ENCODE data around the gene CTTN.

CTTN gene

DNA sequence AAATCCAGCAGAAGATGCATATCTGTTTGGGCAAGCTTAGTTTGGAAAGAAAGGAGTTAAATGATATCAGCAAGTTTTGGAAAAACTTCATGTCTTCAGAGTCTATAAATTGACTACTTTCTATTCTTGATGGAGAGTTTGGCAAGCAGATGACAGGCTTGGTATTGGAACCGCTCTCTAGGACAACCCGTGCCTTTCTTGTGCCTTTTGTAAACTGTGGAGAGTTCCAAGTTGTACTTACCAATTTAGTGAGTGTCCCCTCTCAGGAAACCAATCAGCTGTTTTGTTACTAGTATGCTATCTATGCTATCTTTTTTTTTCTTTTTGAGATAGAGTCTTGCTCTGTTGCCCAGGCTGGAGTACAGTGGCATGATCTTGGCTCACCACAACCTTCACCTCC lies 43.7 kb upstream of the CTTN start:
- DNase-seq (ENCODE audit: extremely low read depth, low read depth): no peak
- TF ChIP-seq CTCF (IDR thresholded peaks at IDR 0.05; ENCODE audit: low read depth, low read length): no peak

GRCh38 chr11:70358753-70359152 lies 39.6 kb upstream of the CTTN start:
- no peak for DNase-seq (ENCODE audit: extremely low read depth, low read depth)
- no peak for TF ChIP-seq CTCF (IDR thresholded peaks at IDR 0.05; ENCODE audit: low read depth, low read length)

GRCh38 chr11:70359451-70360205 lies 38.7 kb upstream of the CTTN start:
- no peak for DNase-seq (ENCODE audit: extremely low read depth, low read depth)
- no peak for TF ChIP-seq CTCF (IDR thresholded peaks at IDR 0.05; ENCODE audit: low read depth, low read length)

- DNase-seq (ENCODE audit: extremely low read depth, low read depth): no peak
These were observed 38.1 kb upstream of the CTTN start for GRCh38 chr11:70360211-70360610.

DNA sequence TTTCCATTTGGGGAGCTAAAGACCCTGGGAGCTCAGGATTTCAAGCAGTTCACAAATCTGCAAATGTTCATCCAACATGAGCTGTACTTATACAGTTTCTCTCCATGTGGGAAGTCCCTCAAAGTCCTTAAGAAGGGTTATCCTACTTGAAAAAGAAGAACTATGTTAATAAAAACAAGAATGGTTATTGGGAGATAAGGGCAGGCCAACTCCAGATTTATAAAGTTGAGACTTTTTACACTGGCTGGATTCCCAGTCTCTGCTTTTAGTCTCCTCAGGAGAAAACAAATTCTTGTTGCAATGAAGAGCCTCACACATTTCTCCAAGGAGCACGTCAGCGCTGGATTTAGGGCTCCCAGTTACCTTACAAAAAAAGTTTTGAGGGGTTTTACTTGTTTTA lies 34.2 kb upstream of the CTTN start:
- TF ChIP-seq CTCF (IDR thresholded peaks at IDR 0.05; ENCODE audit: low read depth, low read length): no peak

More at GRCh38 chr11:70360211-70360610, 38.1 kb upstream of the CTTN start:
- TF ChIP-seq CTCF (IDR thresholded peaks at IDR 0.05; ENCODE audit: low read depth, low read length): no peak

GRCh38 chr11:70364745-70365543 lies 33.4 kb upstream of the CTTN start:
- no peak for TF ChIP-seq CTCF (IDR thresholded peaks at IDR 0.05; ENCODE audit: low read depth, low read length)
- no peak for DNase-seq (ENCODE audit: extremely low read depth, low read depth)

More for the DNA sequence above, 34.2 kb upstream of the CTTN start:
- no peak for DNase-seq (ENCODE audit: extremely low read depth, low read depth)

DNA sequence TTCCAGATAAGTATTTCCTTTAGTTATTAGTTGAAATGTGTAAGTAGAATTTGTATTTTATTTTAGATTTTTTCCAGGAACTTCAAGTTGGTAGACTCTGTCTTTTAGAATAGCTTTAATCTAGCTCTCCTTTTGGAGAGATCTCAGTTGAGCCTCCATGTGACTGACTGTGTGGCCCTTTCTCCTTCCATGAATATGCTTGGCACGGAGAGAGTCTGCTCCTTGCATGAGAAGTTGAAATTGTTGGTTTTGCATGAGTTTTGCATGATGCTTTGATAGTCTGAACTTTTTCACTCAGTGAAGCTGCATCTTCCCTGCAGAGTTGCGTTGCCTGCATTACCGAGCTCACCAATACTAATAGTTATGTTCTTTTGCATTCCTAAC lies 32.8 kb upstream of the CTTN start:
- TF ChIP-seq CTCF (IDR thresholded peaks at IDR 0.05; ENCODE audit: low read depth, low read length): no peak
- DNase-seq (ENCODE audit: extremely low read depth, low read depth): no peak
